NB4 (cell line): ENCODE results near the gene TIRAP.

Experiments
- DNase-seq: peaks from one replicate; pipeline ENCODE4 v3.0.0; 2010; ENCODE audit warnings: low read depth
- H3K4me3 ChIP-seq: one replicate; pipeline ENCODE4 v1.5.1; 2011; ENCODE audit warnings: mild to moderate bottlenecking, low read depth, low read length, moderate library complexity
- MYC ChIP-seq: IDR thresholded peaks from 2 replicates; pipeline ENCODE4 v1.6.1; 2011; ENCODE audit warnings: low read depth, low read length
- POLR2A ChIP-seq: IDR thresholded peaks from 2 replicates; pipeline ENCODE4 v1.6.1; 2011; ENCODE audit warnings: mild to moderate bottlenecking; ENCODE audit not compliant: insufficient read length; ENCODE audit errors: extremely low read depth
- TF ChIP-seq, protein P1 (sequence below): IDR thresholded peaks from 2 replicates; pipeline ENCODE4 v1.6.1; 2011; ENCODE audit warnings: low read depth, low read length
- TF ChIP-seq, protein P2 (sequence below): IDR thresholded peaks from one replicate; pipeline ENCODE4 v1.5.1; 2012; ENCODE audit warnings: low read depth, low read length

The TIRAP gene

DNA sequence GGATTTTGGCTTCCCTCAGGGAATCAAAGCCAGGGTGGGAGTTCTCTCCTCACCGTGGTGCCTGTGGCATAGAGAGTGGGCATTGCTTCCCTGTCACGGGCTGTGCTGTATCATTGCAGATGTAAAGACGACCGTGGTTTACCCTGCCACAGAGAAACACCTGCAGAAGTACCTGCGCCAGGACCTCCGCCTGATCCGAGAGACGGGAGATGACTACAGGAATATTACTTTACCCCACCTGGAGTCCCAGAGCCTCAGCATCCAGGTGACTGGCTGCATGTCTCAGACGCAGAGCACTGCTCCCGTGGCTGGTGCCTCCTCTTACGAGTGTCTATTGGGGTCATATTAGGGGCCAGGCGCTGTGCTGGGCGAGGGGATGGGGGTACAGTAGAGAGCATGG lies 48.4 kb downstream of the TIRAP start:
- no peak overlapping the region for H3K4me3 ChIP-seq
- TF ChIP-seq, protein P1, sequence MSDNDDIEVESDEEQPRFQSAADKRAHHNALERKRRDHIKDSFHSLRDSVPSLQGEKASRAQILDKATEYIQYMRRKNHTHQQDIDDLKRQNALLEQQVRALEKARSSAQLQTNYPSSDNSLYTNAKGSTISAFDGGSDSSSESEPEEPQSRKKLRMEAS = no peak
- no peak for TF ChIP-seq MYC
- TF ChIP-seq, protein P2, sequence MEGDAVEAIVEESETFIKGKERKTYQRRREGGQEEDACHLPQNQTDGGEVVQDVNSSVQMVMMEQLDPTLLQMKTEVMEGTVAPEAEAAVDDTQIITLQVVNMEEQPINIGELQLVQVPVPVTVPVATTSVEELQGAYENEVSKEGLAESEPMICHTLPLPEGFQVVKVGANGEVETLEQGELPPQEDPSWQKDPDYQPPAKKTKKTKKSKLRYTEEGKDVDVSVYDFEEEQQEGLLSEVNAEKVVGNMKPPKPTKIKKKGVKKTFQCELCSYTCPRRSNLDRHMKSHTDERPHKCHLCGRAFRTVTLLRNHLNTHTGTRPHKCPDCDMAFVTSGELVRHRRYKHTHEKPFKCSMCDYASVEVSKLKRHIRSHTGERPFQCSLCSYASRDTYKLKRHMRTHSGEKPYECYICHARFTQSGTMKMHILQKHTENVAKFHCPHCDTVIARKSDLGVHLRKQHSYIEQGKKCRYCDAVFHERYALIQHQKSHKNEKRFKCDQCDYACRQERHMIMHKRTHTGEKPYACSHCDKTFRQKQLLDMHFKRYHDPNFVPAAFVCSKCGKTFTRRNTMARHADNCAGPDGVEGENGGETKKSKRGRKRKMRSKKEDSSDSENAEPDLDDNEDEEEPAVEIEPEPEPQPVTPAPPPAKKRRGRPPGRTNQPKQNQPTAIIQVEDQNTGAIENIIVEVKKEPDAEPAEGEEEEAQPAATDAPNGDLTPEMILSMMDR = no peak
- no peak for TF ChIP-seq POLR2A
- no peak for DNase-seq

DNA sequence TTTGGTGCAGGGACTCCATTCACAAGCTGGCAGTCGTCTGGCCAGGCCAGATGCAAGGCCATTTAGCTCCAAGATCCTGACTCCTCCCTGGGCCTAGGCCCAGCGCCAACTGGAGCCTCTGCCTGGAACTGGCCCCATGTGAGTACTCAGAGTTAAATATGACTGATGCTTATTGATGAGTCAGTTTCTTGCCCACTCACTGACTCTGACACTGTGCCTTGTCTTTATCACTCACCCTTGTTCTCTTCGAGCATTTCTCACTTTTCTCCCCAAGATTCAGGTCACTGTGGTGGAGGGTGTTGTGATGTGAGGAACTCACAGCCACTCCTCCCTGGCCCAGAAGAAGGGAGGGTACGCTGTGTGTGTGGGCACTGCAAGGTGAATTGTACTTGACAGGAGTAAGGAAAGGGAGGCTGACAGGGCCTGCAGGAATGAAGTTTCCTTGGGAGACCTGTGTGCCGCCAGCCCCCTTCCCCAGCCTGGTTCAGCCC lies 49.4 kb downstream of the TIRAP start:
- TF ChIP-seq MYC (no peak), POLR2A (no peak)
- TF ChIP-seq, protein P2 = no peak
- TF ChIP-seq, protein P1 = no peak
- H3K4me3 ChIP-seq = no peak overlapping the region
- DNase-seq = no peak

DNA sequence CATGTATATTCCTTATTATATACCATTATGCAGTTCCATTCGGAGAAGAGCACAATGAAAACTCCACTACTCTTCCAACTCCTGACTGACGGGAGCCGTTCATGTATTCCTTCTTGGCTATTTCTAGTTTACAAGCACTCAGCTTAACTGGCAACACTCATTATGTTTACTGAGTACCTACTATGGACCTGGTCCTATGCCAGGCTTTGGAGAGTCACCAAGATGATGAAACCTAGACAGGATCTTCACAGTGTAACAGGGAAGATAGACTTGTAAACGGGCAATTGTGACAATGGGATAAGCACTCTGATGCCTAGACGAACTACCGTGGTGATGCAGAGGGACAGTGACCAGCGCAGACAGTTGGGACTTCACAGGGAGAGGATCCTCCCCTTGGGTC lies 50.2 kb downstream of the TIRAP start:
- TF ChIP-seq, protein P2 = no peak
- TF ChIP-seq POLR2A (no peak), MYC (no peak)
- TF ChIP-seq, protein P1 = no peak
- no peak overlapping the region for H3K4me3 ChIP-seq
- no peak for DNase-seq

DNA sequence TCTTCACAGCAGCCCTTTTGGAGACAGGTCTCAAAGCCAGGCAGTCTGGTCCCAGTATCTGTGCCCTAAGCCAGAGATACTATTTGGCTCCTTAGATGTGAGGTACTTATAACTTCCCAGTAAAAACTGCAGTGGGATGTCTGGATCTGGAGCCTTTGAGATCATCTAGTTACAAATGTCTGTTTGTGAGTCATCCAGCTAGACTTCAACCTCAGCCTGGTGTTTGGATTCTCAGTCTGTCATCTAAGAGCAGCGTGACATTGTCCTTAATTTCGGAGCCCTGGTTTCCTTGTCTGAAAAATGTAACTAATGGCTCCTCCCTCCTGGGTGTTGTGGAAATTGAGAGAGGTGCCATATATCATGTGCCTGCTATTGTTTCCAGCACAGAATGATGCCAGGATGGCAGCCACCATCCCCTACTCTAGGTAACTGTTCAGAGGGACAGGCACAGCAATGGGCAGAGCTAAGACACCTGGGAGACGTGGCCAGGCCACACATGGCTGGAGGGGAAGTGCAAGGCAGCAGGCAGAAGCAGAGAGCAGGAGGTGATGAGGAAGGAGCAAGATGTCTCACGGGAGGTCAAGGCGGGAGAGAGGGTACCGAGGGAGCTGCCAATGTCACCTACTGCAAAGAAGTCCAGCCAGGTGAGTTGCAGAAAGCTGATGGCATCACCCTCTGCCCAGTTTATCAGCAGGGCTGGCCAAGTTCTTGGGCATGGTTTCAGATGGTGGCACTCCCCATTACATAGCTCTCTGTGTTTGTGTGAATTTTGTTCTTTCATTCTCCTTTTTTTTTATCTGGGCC lies 52.0 kb downstream of the TIRAP start:
- TF ChIP-seq, protein P2 = no peak
- TF ChIP-seq, protein P1 = no peak
- TF ChIP-seq MYC = no peak
- no peak for TF ChIP-seq POLR2A
- no peak for DNase-seq
- no peak overlapping the region for H3K4me3 ChIP-seq

DNA sequence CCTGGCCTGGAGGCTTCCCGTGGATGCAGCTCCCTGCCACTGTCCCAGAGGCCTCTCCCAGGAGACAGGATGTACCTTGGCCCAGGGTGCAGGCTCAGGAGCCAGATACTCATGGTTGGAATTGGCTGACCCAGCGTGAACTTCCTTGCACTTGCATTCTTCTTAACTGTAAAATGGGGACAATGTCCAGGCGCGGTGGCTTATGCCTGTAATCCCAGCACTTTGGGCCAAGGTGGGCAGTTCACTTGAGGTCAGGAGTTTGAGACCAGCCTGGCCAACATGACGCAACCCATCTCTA lies 52.5 kb downstream of the TIRAP start:
- TF ChIP-seq, protein P1 = no peak
- no peak for TF ChIP-seq POLR2A
- no peak for TF ChIP-seq MYC
- TF ChIP-seq, protein P2 = no peak
- H3K4me3 ChIP-seq = no peak overlapping the region
- no peak for DNase-seq
